H1 (cell line): ENCODE results near the gene RPP25L. TPM values are rescaled to one million over a fixed set of nuclear protein-coding genes. Genes with fewer than 3 reads are reported as not detected.

Experiments
- CTCF ChIA-PET: fragments of 300-600 bp; sonication (Branson Sonifier 250); formaldehyde crosslinking; loops from one replicate; lab custom pipeline; 2021; ENCODE audit not compliant: partially characterized antibody; lab: Charles Lee
- POLR2A ChIA-PET: fragments of 300-600 bp; sonication (Branson Sonifier 250); formaldehyde crosslinking; loops from one replicate; lab custom pipeline; 2021; ENCODE audit warnings: inconsistent platforms; ENCODE audit not compliant: partially characterized antibody; lab: Charles Lee
- DNase-seq, 2 experiments: peaks; one replicate each; pipeline versions ENCODE4 v3.0.0 to v3.0.0-alpha.2; 2010 to 2022; ENCODE audit warnings: low spot score in 2 of 2, low read depth in 1 of 2, mixed read lengths in 1 of 2
- FAIRE-seq: peaks from 2 replicates; lab custom pipeline; 2011; peaks lifted over from hg19 to GRCh38; lab: Jason Lieb, UNC
- H2AFZ ChIP-seq: 2 replicates; pipeline ENCODE4 v1.8.1; 2012; ENCODE audit warnings: low read length, inconsistent platforms
- H2AK5ac ChIP-seq: 2 replicates; pipeline ENCODE4 v1.6.1; 2013; ENCODE audit warnings: low read depth, low read length
- H2BK120ac ChIP-seq: replicated peaks from 2 replicates; pipeline ENCODE3; 2013; ENCODE audit warnings: low read depth, low read length, inconsistent platforms
- H2BK12ac ChIP-seq: 2 replicates; pipeline ENCODE4 v1.6.1; 2013; ENCODE audit warnings: low read depth, low read length
- H2BK15ac ChIP-seq: 2 replicates; pipeline ENCODE4 v1.6.1; 2013; ENCODE audit warnings: low read length
- H2BK20ac ChIP-seq: 2 replicates; pipeline ENCODE4 v1.6.1; 2013; ENCODE audit warnings: low read length
- H2BK5ac ChIP-seq: 2 replicates; pipeline ENCODE4 v1.6.1; 2013; ENCODE audit warnings: low read depth, low read length
- H3K14ac ChIP-seq: 2 replicates; pipeline ENCODE4 v1.6.1; 2013; ENCODE audit warnings: inconsistent platforms; ENCODE audit not compliant: insufficient read length
- H3K18ac ChIP-seq: 2 replicates; pipeline ENCODE4 v1.6.1; 2013; ENCODE audit warnings: low read length; ENCODE audit errors: extremely low read depth
- H3K23ac ChIP-seq: 2 replicates; pipeline ENCODE4 v1.6.1; 2013; ENCODE audit warnings: inconsistent platforms; ENCODE audit not compliant: insufficient read length
- H3K23me2 ChIP-seq: 2 replicates; pipeline ENCODE4 v1.6.1; 2013; ENCODE audit warnings: low read depth, low read length
- H3K27ac ChIP-seq: 2 replicates; pipeline ENCODE4 v1.6.1; 2011; ENCODE audit warnings: low read depth, low read length, inconsistent platforms
- H3K27me3 ChIP-seq, 4 experiments: replicated peaks in 1 of 4; 1 replicate in 1 of 4; 2 replicates in 3 of 4; pipeline versions ENCODE4 v1.6.1 to v1.8.1; 2011 to 2013; ENCODE audit warnings: low read length in 3 of 4, mild to moderate bottlenecking in 3 of 4, inconsistent platforms in 2 of 4, mixed read lengths in 2 of 4, moderate library complexity in 1 of 4; ENCODE audit not compliant: control insufficient read depth in 3 of 4, insufficient read depth in 3 of 4; ENCODE audit errors: extremely low read depth in 1 of 4
- H3K36me3 ChIP-seq, 4 experiments: 2 replicates each; pipeline versions ENCODE4 v1.6.1 to v1.8.1; 2011 to 2013; ENCODE audit warnings: mild to moderate bottlenecking in 4 of 4, low read length in 3 of 4, moderate library complexity in 2 of 4, control low read depth in 1 of 4, inconsistent platforms in 1 of 4; ENCODE audit not compliant: insufficient read depth in 4 of 4, control insufficient read depth in 2 of 4
- H3K4ac ChIP-seq: replicated peaks from 2 replicates; pipeline ENCODE3; 2013; ENCODE audit warnings: low read length, low read depth, mixed read lengths, inconsistent platforms; ENCODE audit not compliant: insufficient read length
- H3K4me1 ChIP-seq, 4 experiments: replicated peaks in 1 of 4; 1 replicate in 1 of 4; 2 replicates in 3 of 4; pipeline versions ENCODE4 v1.6.1 to v1.8.1; 2011 to 2013; ENCODE audit warnings: low read length in 3 of 4, inconsistent platforms in 2 of 4, mixed read lengths in 1 of 4; ENCODE audit not compliant: insufficient read depth in 4 of 4, control insufficient read depth in 3 of 4
- H3K4me2 ChIP-seq, 2 experiments: 2 replicates each; pipeline versions ENCODE4 v1.6.1 to v1.8.1; 2011 to 2013; ENCODE audit warnings: low read depth in 2 of 2, low read length in 2 of 2, control low read depth in 1 of 2, inconsistent platforms in 1 of 2, mild to moderate bottlenecking in 1 of 2; ENCODE audit not compliant: insufficient read depth in 1 of 2
- H3K4me3 ChIP-seq, 4 experiments: fragments of 200-600, 300-600 bp in 1 of 4; sonication (generic), shearing (Covaris generic), sonication (Bioruptor Twin) in 1 of 4; 2 replicates each; pipeline versions ENCODE4 v1.5.1 to v1.8.1; 2011 to 2016; ENCODE audit warnings: low read length in 4 of 4, low read depth in 3 of 4, control low read depth in 2 of 4, inconsistent platforms in 2 of 4, mild to moderate bottlenecking in 2 of 4, mixed read lengths in 1 of 4, moderate library complexity in 1 of 4; ENCODE audit not compliant: insufficient read depth in 2 of 4; ENCODE audit errors: extremely low read depth in 1 of 4
- H3K56ac ChIP-seq: replicated peaks from 2 replicates; pipeline ENCODE3; 2013; ENCODE audit warnings: low read depth, mild to moderate bottlenecking, mixed read lengths, low read length, inconsistent platforms; ENCODE audit not compliant: insufficient read length
- H3K79me1 ChIP-seq: 2 replicates; pipeline ENCODE4 v1.6.1; 2013; ENCODE audit warnings: low read depth, low read length, control low read depth
- H3K79me2 ChIP-seq, 2 experiments: 2 replicates each; pipeline versions ENCODE4 v1.6.1 to v1.8.1; 2012 to 2013; ENCODE audit warnings: low read length in 2 of 2, mild to moderate bottlenecking in 2 of 2, inconsistent platforms in 1 of 2; ENCODE audit not compliant: insufficient read depth in 2 of 2, control insufficient read depth in 1 of 2
- H3K9ac ChIP-seq, 4 experiments: replicated peaks in 1 of 4; 1 replicate in 1 of 4; 2 replicates in 3 of 4; pipeline versions ENCODE4 v1.6.1 to v1.8.1; 2011 to 2013; ENCODE audit warnings: low read depth in 3 of 4, low read length in 3 of 4, control low read depth in 2 of 4, mild to moderate bottlenecking in 2 of 4, moderate library complexity in 2 of 4, inconsistent platforms in 1 of 4; ENCODE audit errors: extremely low read depth in 1 of 4
- H3K9me3 ChIP-seq, 2 experiments: 2 replicates each; pipeline versions ENCODE4 v1.6.1 to v1.8.1; 2012 to 2013; ENCODE audit warnings: mild to moderate bottlenecking in 2 of 2, moderate library complexity in 2 of 2, control low read depth in 1 of 2, inconsistent platforms in 1 of 2, low read depth in 1 of 2, low read length in 1 of 2, mixed read lengths in 1 of 2; ENCODE audit not compliant: insufficient read depth in 2 of 2
- H4K20me1 ChIP-seq, 2 experiments: replicated peaks in 1 of 2; 2 replicates each; pipeline versions ENCODE3 to v1.8.1; 2011 to 2013; ENCODE audit warnings: inconsistent platforms in 2 of 2, low read length in 2 of 2, mild to moderate bottlenecking in 1 of 2; ENCODE audit not compliant: insufficient read depth in 2 of 2, control insufficient read depth in 1 of 2
- H4K5ac ChIP-seq: 2 replicates; pipeline ENCODE4 v1.6.1; 2013; ENCODE audit warnings: low read length, low read depth, mixed read lengths, inconsistent platforms; ENCODE audit not compliant: insufficient read length
- H4K8ac ChIP-seq: 2 replicates; pipeline ENCODE4 v1.8.0; 2013; ENCODE audit warnings: mild to moderate bottlenecking, moderate library complexity, low read length, inconsistent platforms; ENCODE audit not compliant: insufficient read depth; ENCODE audit errors: extremely low read depth
- H4K91ac ChIP-seq: replicated peaks from 2 replicates; pipeline ENCODE3; 2013; ENCODE audit warnings: low read length, mixed read lengths, inconsistent platforms; ENCODE audit not compliant: insufficient read length
- CBX8 ChIP-seq: fragments of 300-800, 300-1000 bp; sonication (generic); IDR thresholded peaks from 2 replicates; pipeline ENCODE4 v1.7.1; 2016; ENCODE audit warnings: low read depth, low read length, borderline replicate concordance
- CHD1 ChIP-seq: IDR thresholded peaks from 2 replicates; pipeline ENCODE4 v1.6.1; 2012; ENCODE audit warnings: low read depth, low read length, improper control_type of control experiment
- GABPA ChIP-seq: IDR thresholded peaks from 2 replicates; pipeline ENCODE4 v1.6.1; 2011; ENCODE audit warnings: mild to moderate bottlenecking, low read length, moderate library complexity, borderline replicate concordance; ENCODE audit not compliant: insufficient read depth
- JUND ChIP-seq: IDR thresholded peaks from 2 replicates; pipeline ENCODE4 v1.6.1; 2011; ENCODE audit warnings: mild to moderate bottlenecking, improper control_type of control experiment, low read length
- MAFK ChIP-seq: IDR thresholded peaks from 2 replicates; pipeline ENCODE4 v1.6.1; 2012; ENCODE audit warnings: low read depth, mild to moderate bottlenecking, improper control_type of control experiment, low read length
- SIRT6 ChIP-seq: IDR thresholded peaks from one replicate; pipeline ENCODE4 v1.7.1; 2012; ENCODE audit warnings: low read length, inconsistent platforms
- TAF1 ChIP-seq: IDR thresholded peaks from 2 replicates; pipeline ENCODE4 v1.6.1; 2011; ENCODE audit warnings: mild to moderate bottlenecking, low read depth, low read length
- TAF7 ChIP-seq: optimal IDR thresholded peaks from 2 replicates; pipeline ENCODE3; 2011; ENCODE audit warnings: low read depth, mild to moderate bottlenecking, inconsistent platforms, low read length, moderate library complexity, borderline replicate concordance
- TEAD4 ChIP-seq: IDR thresholded peaks from 2 replicates; pipeline ENCODE4 v1.6.1; 2012; ENCODE audit warnings: low read depth, low read length, inconsistent platforms, mixed read lengths
- WGBS, 2 experiments: shearing (Covaris generic) in 1 of 2; methylation state at CpG; one replicate each; pipeline versions ENCODE4 v1.1.6 to v1.1.7; 2013 to 2015; ENCODE audit warnings: low lambda C conversion rate in 2 of 2, mixed read lengths in 2 of 2, inconsistent platforms in 1 of 2, low coverage in 1 of 2, missing lambda C conversion rate in 1 of 2; ENCODE audit not compliant: insufficient replicate concordance in 2 of 2, insufficient coverage in 1 of 2, insufficient read length in 1 of 2; ENCODE audit errors: extremely low coverage in 1 of 2, missing lambda C conversion rate in 1 of 2; 5-methylcytosine and 5-hydroxymethylcytosine counted together
- polyA plus RNA-seq, 7 experiments: library from polyadenylated mRNA; depleted of rRNA in 3 of 7; stranded (reverse) in 5 of 7; unstranded in 2 of 7; fragments of >200 nt in 5 of 7; fragments of 200-250 nt in 2 of 7; gene quantifications; 1 replicate in 5 of 7; 2 replicates in 1 of 7; 4 replicates in 1 of 7; pipeline versions ENCODE4 v1.2.1 to v1.2.3, GENCODE V29; 2011 to 2013; ENCODE audit warnings: missing spikeins in 2 of 7, mixed read lengths in 2 of 7
- total RNA-seq: library from RNA; stranded (reverse); fragmentation: NEBNext Ultra II Directional; extraction: Animal tissue kit (Norgen Biotek cat#: 25700); gene quantifications from 2 replicates; pipeline ENCODE4 v1.2.1, GENCODE V29; 2021
- TF ChIP-seq, protein P1 (sequence below): IDR thresholded peaks from 2 replicates; pipeline ENCODE4 v1.6.1; 2012; ENCODE audit warnings: low read length, inconsistent platforms

Gene RPP25L
- total and polyA plus RNA-seq, 2 of the 8 experiments (the other 6 are each of a cell fraction or from before 2014, with no cell fraction given): 21.6 to 75.0 TPM

DNA sequence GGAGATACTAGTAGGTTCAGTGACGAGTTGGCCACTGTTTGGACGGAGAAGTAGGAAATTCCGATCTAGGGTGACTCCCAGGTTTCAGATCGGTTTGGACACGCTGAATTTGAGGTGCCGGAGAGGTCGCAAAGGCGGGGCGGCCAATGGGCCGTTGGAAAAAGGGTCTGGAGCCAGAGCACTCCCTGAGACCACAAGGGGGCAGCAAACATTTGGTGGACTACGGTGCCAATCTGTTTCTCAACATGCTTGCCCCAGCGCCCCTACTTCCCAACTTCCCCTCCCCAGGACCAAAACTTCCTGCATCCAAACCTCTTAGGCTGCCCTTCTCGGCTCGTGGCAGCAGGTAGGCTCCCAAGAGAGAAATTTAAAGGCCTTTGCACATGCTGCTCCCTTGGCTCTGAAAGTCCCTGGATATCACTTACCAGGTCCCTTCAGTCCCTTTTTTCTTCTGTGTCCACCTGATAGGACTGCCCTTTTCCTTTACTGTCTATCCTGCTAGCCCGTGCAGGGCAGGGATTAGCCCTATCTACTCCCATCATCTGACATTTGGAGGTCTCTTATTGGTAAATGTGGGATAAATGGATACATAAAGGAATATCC, 992 bp upstream of the RPP25L start:
- Histone ChIP-seq H3K23ac (no peak overlapping the region), H2BK20ac (no peak overlapping the region), H3K4ac (no peak overlapping the region), H3K23me2 (peaks cover 10% of the 10 kb centered on the region; the same call in 1 of the 2 replicates), H3K79me2 (no peaks in the 10 kb centered on the region), H4K91ac (no peak overlapping the region), H2BK12ac (no peak overlapping the region), H2BK5ac (no peak overlapping the region), H2AK5ac (no peak overlapping the region), H3K27me3 (peaks cover 0 to 3% (median 2%) of the 10 kb centered on the region in 4 experiments; a peak in 2 of 7 replicates), H4K8ac (no peak overlapping the region), H3K18ac (peak overlapping the region; percentile 83; the same call in 1 of the 2 replicates), H3K27ac (no peak overlapping the region), H3K14ac (no peak overlapping the region), H2BK120ac (no peak overlapping the region), H3K56ac (no peak overlapping the region), H3K4me2 (peak overlapping the region; percentile 81 to 94), H3K4me1 (peaks cover 0 to 11% (median 6%) of the 10 kb centered on the region in 4 experiments; a peak in 6 of 7 replicates), H2AFZ (no peak overlapping the region), H3K36me3 (no peaks in the 10 kb centered on the region; a peak in 1 of 8 replicates), H3K4me3 (peak overlapping the region; percentile 74 to 87 (median 82)), H2BK15ac (no peak overlapping the region; the same call in 1 of the 2 replicates), H3K9ac (no peak overlapping the region; a peak in 2 of 7 replicates), H4K5ac (no peak overlapping the region), H3K79me1 (no peaks in the 10 kb centered on the region), H3K9me3 (no peaks in the 10 kb centered on the region), H4K20me1 (no peaks in the 10 kb centered on the region)
- 8% methylated on average over 15 of the region's 15 CpGs; no CpG with 5 or more reads in 1 of the 2 experiments for WGBS, 2 experiments
- POLR2A ChIA-PET: interaction anchor here (0.7 to 3.4 kb wide), 9 partner anchors 9 to 48 kb away, joined by 3 to 17 read pairs (median 3); partner anchors contain the start of genes ARID3C and SIGMAR1
- peak in 1 of 2 experiments; percentile 90 for DNase-seq
- CTCF ChIA-PET: interaction anchor here (0.7 to 16.9 kb wide), 25 partner anchors 9 to 209 kb away, joined by 3 to 401 read pairs (median 5); partner anchors contain the start of genes ARID3C, GALT and SIGMAR1
- no peak for FAIRE-seq
- no peak for TF ChIP-seq CBX8
- TF ChIP-seq GABPA: peak; percentile 36; the same call in 1 of the 2 replicates
- no peak for TF ChIP-seq MAFK
- TF ChIP-seq CHD1: no peak
- TF ChIP-seq TEAD4: no peak
- TF ChIP-seq JUND: no peak
- no peak for TF ChIP-seq SIRT6
- no peak for TF ChIP-seq TAF7
- no peak for TF ChIP-seq TAF1
- TF ChIP-seq, protein P1, sequence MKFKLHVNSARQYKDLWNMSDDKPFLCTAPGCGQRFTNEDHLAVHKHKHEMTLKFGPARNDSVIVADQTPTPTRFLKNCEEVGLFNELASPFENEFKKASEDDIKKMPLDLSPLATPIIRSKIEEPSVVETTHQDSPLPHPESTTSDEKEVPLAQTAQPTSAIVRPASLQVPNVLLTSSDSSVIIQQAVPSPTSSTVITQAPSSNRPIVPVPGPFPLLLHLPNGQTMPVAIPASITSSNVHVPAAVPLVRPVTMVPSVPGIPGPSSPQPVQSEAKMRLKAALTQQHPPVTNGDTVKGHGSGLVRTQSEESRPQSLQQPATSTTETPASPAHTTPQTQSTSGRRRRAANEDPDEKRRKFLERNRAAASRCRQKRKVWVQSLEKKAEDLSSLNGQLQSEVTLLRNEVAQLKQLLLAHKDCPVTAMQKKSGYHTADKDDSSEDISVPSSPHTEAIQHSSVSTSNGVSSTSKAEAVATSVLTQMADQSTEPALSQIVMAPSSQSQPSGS: no peak
